NB4 (cell line): ENCODE data around the gene CAMTA1.

Experiments
- DNase-seq: peaks from one replicate; pipeline ENCODE4 v3.0.0; 2010; ENCODE audit warnings: low read depth
- H3K4me3 ChIP-seq: one replicate; pipeline ENCODE4 v1.5.1; 2011; ENCODE audit warnings: mild to moderate bottlenecking, low read depth, low read length, moderate library complexity
- CTCF ChIP-seq: IDR thresholded peaks from one replicate; pipeline ENCODE4 v1.5.1; 2012; ENCODE audit warnings: low read depth, low read length
- MYC ChIP-seq: IDR thresholded peaks from 2 replicates; pipeline ENCODE4 v1.6.1; 2011; ENCODE audit warnings: low read depth, low read length
- POLR2A ChIP-seq: IDR thresholded peaks from 2 replicates; pipeline ENCODE4 v1.6.1; 2011; ENCODE audit warnings: mild to moderate bottlenecking; ENCODE audit not compliant: insufficient read length; ENCODE audit errors: extremely low read depth
- TF ChIP-seq, protein P1 (sequence below): IDR thresholded peaks from 2 replicates; pipeline ENCODE4 v1.6.1; 2011; ENCODE audit warnings: low read depth, low read length

The CAMTA1 gene

DNA sequence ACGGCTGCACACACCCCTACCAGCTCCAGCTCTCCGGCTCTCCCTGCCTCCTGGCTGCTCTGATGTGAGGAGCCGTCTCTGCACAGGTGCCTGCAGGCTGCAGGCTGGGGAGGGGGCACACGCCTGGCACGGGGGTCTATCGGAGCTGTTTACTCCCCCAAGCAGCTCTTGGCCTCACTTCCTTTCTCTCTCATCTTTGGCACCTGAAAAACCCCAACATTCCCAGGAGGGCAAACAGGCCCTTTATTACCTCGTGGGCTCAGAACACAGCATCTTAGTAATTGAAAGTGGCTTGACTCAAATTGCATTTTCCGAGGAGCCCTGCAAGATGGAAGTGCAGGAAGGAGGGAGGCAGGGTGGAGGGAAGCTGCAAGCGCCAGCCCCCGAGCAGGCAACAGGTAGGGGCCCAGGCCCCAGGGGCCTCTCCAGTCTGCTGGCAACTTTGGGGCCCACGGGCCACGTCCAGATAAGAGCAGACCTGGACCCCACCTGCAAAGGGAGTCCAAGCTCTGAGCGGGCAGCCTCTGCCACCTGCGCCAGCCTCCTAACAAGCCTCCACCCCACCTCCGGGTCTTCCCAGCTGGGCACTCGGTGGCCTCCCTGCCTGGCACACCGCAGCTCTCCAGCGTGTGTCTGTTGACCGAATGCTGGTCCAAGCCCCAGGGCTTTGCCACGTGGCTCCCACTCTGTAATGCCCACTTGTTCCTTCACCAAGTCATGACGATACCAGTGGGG is 722.2 kb downstream of the CAMTA1 start:
- H3K4me3 ChIP-seq, result no peak overlapping the region
- DNase-seq, result no peak
- TF ChIP-seq, protein P1, sequence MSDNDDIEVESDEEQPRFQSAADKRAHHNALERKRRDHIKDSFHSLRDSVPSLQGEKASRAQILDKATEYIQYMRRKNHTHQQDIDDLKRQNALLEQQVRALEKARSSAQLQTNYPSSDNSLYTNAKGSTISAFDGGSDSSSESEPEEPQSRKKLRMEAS, result no peak
- TF ChIP-seq MYC (no peak), POLR2A (no peak), CTCF (no peak)

DNA sequence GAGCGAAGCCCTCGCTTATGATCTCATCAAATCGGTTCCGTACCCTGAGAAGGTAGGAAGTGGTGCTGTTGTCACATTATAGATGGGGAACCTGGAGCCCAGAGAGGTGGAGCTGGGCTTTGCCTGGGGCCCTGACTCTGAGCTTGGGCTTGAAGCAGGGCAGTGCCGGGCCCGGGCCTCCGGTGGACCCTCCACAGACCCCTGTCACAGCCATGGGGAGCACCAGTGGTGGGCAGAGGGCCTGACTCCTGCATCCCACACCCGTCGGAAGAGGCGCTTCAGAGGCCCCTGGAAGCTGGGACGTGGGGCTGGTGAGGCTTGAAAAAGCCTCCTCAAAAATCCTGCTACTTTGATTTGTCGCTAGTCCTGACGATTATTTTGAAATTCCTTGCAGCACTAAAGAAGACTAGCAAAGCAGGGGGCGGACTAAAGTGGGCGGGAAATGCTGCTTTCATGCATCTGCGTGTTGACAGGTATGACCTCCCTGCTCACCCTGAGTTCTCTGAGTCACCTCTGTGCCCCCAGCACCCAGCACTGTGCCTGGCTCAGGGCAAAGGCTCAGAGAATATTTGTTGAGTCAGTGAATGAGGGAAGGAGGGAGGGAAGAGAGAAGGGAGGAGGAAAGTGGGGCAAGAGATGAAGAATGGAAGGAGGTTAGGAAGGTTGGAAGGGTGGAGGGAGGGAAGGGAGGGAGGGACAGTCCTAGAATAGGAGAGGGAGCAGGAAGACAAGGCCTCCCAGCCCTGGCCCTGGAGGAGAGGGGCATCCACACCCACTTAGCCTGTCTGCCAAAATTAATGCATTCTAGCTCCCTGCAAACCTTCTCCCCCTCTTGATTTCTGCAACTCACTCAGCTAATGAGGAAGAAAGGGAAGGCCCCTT is 723.0 kb downstream of the CAMTA1 start:
- no peak for DNase-seq
- TF ChIP-seq POLR2A, result no peak
- no peak for TF ChIP-seq CTCF
- TF ChIP-seq MYC, result no peak
- TF ChIP-seq, protein P1, result no peak
- H3K4me3 ChIP-seq, result no peak overlapping the region

DNA sequence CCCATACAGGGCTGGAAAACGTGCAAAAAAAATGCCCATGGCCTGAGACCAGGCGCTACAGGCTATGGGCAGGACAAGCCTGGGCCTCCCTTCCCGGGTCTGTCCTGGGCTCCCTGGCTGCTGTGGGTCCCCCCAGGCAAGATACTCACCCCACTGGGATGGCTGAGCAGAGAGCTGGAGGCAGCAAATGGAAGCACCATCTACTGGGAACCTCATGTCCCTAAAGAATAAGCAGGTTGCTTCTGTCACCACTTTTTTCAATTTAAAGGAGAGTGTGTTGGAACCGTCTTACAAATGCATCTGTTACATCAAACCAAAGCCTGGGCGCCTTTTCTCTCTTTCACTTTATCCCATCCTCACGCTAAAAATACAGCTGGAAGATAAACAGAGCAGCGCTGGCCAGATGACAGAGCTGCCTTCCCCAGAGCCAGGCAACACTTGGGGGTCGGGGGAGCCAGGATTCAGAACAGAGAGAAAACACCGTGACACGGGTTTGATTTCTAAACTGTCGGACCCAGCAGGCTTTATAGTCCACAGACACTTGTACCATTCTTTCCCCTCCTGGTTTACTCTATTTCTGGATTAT is 723.8 kb downstream of the CAMTA1 start:
- H3K4me3 ChIP-seq, result no peak overlapping the region
- DNase-seq, result no peak
- TF ChIP-seq MYC (no peak), POLR2A (no peak), CTCF (no peak)
- TF ChIP-seq, protein P1, result no peak

DNA sequence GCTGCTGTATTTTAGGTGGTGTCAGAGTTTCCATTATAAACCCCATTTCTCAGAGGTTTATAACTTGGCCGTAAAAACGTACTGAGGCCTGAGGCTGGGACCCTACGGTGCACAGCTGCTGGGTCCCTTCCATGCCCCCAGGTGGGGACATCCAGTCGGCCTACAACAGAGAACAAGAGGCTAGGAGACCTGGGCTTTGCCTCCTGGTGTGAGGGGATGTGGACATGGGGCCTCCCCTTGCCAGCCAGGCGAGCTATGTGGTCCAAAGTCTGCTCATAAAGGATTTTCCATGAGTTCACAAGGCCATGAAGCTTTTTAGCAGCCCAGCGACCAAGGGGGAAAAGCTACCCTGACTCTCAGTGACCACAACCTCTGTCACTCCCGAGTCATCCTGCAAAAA is 724.3 kb downstream of the CAMTA1 start:
- H3K4me3 ChIP-seq, result no peak overlapping the region
- DNase-seq, result no peak
- TF ChIP-seq CTCF (no peak), MYC (no peak), POLR2A (no peak)
- TF ChIP-seq, protein P1, result no peak

DNA sequence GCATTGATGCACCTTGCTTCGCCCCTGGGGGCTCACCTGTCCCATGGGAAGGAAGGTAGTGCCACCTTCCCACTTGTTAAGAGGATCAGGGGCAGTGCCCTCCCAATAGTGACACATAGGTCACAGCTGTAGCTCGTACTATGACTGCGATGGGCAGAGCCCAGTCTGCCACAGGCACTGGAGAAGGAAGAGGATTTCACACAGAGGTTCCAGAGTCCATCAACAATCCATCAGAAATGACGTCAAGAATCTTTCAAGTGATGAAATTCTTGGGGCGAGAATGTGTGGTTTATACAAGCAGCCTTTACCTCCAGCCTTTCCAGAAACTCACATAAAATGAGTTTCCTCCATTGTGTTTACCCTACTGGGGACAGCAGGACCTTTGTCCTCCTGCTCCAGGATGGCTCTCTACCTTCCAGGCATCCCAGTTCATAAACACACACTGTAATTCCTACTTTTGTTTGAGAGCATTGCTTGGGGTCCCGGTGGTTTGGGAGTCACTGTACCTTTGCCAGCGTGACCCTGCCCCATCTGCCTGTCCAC is 725.2 kb downstream of the CAMTA1 start:
- TF ChIP-seq MYC (no peak), CTCF (no peak), POLR2A (no peak)
- TF ChIP-seq, protein P1, result no peak
- DNase-seq, result no peak
- no peak overlapping the region for H3K4me3 ChIP-seq
